SW 1271 (cell line): ENCODE results near the gene SHISA7.

Source experiments
- DNase-seq, 2 experiments: peaks; one replicate each; lab custom pipeline; 2025; lab: John Stamatoyannopoulos, UW

SHISA7 gene

DNA sequence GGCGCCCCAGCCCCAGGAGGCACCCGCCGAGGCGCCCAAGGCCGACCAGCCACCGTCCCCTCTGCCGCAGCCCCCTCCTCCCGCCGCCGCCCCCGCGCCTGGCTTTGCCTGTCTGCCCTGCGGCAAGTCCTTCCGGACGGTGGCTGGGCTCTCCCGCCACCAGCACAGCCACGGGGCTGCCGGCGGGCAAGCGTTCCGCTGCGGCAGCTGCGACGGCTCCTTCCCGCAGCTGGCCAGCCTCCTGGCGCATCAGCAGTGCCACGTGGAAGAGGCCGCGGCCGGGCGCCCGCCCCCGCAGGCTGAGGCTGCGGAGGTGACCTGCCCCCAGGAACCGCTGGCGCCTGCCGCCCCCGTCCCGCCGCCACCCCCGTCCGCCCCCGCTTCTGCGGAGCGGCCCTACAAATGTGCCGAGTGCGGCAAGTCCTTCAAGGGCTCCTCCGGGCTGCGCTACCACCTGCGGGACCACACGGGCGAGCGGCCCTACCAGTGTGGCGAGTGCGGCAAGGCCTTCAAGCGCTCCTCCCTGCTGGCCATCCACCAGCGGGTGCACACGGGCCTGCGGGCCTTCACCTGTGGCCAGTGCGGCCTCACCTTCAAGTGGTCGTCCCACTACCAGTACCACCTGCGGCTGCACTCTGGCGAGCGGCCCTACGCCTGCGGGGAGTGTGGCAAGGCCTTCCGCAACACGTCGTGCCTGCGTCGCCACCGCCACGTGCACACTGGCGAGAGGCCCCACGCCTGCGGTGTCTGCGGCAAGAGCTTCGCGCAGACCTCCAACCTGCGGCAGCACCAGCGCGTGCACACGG, 39.3 kb upstream of the SHISA7 start:
- DNase-seq = no peak

DNA sequence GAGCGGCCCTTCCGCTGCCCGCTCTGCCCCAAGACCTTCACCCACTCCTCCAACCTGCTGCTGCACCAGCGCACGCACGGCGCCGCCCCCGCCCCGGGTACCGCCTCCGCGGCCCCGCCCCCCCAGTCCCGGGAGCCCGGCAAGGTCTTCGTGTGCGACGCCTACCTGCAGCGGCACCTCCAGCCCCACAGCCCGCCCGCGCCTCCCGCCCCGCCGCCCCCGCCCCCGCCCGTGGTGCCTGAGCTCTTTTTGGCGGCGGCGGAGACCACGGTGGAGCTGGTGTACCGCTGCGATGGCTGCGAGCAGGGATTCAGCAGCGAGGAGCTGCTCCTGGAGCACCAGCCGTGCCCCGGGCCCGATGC, 38.7 kb upstream of the SHISA7 start:
- no peak for DNase-seq

DNA sequence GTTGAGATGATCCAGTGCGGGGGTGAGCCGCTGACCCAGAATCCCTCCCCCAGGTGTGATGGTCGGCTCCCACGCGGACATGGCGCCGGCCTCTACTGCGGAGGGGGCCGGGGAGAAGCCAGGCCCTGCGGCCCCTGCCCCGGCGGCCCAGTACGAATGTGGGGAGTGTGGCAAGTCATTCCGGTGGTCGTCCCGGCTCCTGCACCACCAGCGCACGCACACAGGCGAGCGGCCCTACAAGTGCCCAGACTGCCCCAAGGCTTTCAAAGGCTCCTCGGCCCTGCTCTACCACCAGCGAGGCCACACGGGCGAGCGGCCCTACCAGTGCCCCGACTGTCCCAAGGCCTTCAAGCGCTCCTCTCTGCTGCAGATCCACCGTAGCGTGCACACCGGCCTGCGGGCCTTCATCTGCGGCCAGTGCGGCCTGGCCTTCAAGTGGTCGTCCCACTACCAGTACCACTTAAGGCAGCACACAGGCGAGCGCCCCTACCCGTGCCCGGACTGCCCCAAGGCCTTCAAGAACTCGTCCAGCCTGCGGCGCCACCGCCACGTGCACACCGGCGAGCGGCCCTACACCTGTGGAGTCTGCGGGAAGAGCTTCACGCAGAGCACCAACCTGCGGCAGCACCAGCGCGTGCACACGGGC, 38.2 kb upstream of the SHISA7 start:
- no peak for DNase-seq

DNA sequence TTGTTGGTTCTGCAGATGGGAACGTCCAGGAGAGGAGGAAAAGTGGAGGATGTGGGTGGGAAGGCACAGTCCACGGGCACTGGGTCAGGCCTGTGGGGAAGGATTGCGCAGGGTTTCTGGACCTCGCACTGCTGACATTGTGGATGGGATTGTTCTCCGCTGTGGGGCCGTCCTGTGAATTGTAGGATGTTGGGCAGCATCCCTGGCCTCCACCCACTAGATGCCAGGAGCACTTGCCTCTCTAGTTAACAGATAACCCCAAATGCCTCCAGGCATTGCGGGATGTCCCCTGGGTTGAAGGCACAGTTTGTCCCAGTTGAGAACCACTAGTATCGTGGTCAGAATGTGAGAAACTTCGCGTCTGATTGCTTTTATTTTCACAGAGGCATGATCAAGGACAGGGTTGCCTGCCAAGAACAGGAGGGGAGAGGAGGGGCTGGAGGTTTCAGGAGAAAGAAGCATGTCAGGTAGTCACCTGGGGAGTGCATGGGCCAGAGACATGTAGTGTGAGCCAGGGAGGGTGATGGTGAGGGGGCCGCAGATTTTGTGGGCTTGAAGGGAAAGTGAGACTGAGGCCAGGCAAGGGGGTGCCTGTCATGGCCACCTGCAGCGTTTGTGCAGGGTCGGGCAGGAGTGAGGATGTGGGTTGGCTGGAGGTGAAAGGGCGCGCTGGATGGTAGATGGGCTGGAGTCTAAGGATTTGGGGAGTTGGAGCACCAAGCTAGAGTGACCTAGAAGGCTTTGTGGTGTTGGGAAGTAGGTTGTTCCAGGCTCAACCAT, 36.5 kb upstream of the SHISA7 start:
- DNase-seq = no peak

DNA sequence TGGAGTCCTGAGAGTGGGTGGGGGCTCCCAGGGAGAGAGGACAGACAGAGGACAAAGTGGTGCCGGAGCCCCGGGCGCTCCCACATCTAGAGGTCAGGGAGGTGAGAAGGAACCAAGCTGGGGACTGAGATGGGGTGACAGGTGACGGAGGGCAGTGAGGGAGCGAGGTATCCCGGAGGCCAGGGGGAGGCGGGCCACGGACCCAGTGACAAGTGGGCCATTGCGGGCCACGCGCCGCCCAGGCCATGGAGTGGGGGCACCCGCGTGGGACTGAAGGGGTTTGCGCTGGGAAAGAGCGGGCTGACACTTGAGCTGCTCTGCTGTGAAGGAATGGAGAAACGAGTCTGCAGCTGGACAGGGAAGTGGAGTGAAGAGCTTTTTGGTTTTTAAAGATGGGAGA, 35.9 kb upstream of the SHISA7 start:
- DNase-seq = no peak

DNA sequence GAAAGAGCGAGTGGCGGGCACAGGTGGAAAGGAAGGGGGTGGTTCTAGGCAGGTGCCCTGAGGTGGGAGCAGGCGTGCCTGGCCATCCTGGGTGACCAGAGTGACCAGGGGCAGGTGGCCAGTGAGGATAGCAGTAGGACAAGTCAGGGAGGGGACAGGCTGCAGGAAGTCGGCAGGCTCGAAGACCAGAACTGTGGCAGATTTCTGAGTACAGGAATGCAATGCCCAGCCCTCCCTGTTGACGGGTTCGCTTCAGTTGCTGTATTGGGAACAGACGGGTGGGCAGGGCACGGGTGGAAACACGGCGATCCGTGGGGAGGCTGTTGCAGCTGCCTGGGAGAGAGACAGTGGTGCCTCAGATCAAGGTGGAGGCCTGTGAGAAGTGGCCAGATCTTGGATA, 35.3 kb upstream of the SHISA7 start:
- DNase-seq = no peak

DNA sequence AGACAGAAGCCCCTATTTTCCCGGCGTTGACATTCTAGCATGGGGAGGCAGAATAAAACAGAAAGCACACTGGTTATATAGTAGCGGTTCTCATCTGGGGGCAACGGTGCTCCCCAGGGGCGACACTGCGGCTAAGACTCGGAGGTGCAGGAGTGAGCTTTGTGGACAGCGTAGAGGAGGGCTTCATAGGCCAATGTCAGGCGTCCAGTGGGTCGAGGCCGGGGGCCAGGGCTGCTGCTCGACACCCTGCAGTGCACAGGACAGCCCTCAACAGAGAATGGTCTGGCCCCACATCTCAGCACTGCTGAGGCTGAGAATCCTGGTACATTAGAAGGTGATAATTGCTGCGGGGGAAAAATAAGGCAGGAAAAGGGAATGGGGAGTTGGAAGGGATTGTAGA, 34.8 kb upstream of the SHISA7 start:
- DNase-seq = no peak

DNA sequence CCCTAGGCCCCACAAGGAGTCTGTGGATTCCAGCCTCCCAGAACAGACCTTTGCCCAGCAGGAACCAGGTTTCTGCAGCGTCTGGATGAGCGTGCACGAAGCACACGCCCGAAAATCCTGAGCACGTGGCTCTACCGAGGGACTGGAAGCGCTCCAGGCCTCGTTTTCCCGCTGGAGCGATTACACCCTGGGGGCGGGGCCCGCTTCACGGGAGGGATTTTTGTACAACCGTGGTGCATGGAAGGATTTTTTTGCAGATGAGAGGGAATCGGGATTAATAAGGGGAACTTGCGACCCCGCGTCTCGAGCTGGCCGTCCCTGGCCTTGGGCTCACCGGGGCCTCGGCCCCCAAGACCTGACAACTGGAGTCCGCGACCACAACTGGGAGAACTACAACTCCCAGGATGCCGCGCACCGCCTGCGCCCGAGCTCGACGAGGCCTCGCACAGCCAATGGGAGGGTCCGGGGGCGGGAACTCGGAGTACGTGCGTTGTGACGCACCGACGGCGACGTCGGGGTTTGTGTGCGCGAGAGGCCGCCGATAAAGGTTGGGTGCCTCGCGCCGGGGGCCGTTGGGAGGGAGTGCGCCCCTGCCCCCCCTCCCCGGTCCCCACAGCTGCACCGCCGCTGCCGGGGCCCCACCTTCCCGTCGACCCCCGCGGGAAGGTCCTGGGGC, 33.1 kb upstream of the SHISA7 start, which contains the start of gene ZNF628:
TSS of gene ZNF628 (plus strand) at position 518 of the 676 bp plus-strand sequence. CDS start 3,294 bp downstream, outside the sequence.
- peak; percentile 79 to 89 for DNase-seq

DNA sequence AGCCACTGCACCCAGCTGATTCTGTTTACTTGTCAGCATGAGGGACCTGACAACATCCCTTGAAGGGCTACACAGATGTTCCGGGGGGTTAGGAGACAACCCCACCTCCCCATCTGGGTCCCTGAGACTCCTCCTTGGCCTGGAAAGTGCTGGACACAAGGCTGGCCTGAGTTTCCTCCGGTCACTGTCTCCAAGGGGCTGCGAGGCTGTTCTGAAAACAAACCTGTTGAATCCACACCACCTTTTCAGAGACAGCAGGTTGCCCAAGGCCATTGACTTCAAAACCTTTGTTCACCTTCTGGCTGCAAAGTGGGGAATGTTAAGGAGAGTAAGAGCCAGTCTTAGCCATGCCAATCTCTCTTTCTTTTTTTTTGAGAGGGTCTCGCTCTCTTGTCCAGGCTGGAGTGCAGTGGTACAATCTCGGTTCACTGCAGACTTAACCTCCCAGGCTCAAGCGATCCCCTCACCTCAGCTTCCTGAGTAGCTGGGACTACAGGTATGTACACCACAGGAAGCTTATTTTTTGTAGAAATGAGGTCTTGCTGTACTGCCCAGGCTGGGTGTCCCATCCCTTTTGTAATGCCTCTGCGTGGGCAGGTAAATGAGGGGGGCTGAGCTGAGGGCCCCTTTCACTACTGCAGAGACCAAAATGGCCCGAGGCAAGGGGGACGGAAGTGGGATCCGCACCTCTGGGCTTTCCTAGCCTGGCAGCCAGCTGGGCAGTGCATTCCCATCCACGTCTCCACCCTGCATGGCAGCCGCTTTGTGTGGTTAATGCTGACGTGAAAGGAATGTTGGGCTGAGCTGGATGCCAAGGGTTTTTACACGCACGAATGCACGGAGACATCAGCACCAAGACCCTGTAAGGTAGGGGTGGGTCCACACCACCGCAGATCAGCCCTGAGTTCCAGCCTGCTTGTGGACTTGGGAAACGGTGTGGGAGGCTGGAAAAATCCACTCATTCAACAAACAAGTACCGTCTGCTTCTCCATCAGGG, 31.5 kb upstream of the SHISA7 start:
- no peak for DNase-seq

DNA sequence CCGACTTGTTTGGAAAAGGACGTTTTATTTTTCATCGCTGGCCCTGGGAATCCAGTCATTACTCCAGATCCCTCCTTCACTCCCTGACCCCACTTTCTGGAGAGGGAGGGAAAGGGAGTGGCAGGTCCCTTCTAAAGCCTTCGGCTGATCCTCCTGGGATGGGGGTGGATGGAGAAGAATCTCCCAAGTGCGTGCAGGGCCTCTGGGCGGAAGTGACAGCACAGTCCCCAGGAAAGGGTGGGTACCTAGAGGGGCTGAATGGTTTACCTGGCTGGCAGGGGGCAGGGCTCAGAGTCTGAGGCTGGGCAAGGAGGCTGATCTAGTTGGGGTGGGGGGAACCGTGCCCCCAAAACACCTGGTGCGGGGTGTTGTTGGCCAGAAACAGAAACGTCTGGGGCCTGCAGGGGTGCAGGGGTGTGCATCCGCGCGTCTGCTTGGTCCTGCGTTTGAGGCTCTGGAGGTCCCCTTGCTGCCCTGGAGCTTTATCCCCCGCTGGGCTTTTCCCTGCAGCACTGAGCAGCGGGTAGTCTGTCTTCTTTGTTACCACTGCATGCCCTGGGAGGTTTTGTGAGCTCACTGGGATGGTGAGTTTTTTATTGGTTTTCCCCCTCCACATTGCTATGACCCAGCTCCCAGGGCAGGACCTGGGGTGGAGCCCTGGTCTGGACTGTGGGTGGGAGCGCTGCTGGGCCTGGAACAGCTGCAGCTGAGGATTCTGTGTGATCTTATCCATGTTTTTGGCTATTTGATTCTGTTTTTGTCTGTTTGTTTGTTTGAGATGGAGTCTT, 30.3 kb upstream of the SHISA7 start:
- no peak for DNase-seq

DNA sequence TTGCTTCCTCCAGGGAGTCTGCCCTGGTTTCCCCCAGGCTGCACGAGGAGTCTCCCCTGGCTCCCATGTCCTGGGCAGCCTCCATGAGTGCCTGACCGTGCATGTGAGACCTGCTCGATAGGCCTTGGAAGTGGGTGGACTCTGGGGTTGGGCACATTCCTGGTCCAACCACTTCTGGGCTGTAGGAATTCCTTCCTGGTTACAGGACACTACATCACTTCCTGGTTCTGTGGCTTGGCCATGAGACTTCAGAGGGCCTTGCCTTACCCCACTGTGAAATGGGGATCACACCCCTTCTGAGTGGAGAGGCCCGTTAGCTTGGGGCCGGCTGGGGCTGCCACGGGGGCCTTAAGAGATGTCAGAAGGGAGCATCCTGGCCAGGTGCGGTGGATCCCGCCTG, 29.4 kb upstream of the SHISA7 start:
- no peak for DNase-seq

DNA sequence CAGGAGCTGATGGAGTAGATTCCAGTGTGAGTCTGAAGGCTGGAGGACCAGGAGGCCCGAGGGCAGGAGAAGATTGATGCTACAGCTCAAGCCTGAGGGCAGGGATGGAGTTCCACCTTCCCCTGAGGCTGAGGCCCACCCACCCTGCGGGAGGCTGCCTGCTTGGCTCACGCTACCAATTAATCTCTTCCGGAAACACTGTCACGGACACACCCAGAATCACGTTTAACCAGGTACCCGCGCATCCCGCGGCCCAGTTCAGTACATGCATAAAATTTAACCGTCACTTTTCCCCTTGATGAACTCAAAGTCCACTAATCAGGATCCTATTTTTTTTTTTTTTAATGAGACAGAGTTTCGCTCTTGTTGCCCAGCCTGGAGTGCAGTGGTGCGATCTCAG, 28.2 kb upstream of the SHISA7 start:
- no peak for DNase-seq

DNA sequence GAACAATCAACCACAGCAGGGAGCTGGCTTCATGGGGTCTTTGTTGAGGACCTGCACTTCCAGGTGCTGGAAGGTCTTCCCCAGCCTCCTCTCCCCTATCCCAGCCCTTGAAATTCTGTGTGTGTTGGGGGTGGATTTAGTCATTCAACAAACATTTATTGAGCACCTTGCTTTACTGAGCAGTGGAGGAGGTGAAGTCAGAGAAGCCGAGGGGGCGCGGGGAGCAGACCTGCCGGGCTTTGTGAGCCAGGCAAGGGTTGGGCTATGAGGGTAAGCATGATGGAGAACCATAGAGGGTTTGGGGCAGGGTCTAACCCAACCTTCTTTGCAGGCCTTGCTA, 24.9 kb upstream of the SHISA7 start:
- no peak for DNase-seq

DNA sequence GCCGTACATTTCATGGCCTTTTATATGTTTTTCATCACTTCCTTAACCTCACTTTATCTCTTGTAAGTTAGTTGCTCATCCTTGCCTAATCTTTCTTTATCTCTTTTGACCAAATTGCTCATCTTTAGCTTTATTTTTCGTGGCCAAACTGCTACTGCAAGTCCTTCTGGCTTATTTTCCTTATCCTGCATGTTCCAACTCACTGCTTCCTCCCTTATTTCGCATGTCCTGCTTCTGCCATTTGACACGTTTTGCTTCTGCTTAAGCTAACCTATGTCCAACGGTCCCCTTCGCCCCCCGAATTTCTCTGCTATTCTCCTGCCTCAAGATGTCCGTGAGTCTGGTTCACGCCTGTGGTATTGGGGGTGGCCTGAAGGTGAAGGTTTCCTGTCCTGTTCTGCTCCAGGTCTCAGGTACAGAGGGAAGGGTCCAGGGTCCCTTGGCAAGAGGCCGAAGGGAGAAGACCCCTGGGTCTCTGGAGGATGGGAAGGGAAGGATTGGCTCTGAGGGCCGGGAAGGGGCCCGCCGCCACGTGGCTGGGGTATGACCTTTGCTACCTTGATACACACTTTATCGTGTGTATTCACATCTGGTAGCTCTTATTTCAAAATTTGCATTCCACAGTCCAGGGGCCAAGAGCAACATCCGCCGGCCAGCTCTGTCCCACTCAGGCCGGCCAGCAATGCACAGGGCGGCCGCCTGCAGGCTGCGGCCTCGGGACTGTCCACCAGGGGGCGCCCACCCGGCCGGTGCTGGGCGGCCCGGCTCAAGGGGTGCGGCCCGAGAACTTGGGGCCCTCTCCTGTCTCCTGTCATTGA, 24.3 kb upstream of the SHISA7 start:
- DNase-seq = peak in 1 of 2 experiments; percentile 35

DNA sequence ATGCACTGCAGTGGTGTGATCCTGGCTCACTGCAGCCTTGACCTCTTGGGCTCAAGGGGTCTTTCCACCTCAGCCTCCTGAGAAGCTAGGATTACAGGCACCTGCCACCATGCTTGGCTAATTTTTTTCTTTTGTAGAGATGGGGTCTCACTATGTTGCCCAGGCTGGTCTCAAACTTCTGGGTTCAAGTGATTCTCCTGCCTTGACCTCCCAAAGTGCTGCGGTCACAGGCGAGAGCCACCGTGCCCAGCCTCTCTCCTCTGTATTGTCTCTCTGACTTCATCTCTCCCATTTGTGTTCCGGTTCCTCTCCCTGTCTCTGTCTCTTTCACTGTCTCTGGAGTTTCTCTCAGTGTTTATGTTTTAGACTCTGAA, 23.1 kb upstream of the SHISA7 start:
- no peak for DNase-seq

DNA sequence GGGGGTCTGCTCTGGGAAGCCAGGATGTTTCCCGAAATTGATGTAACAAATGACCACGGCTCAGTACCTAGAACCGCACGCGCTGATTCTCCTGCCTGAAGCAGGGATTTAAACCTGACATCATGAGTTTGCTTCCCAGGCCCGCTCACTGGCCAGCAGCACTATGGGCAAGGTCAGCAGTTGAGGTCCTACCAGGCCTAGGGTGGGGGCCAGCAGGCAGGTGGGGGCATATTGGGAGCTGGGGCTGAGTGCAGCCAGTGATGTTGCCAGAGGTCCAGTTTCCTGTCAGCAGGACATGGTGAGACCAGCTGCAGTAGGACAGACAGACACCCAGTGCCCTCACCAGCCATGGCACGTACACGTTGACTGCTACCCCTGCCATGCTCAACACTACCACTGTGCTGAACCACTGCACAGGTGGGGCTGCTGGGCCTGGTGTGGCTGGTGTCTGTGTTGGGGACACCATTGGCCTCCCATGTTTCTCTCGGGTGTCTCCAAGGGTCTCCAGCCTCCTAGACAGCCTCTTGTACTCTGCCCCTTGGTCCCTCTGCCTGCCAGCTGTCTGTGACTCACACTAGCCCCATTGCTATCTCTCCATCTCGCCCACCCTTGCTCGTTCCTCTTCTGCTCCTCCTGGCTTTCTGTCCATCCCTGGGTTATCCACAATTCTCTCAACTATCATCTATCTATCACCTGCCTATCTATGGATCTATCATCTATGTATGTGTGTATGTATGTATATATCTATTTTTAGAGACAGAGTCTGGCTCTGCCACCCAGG, 22.6 kb upstream of the SHISA7 start:
- DNase-seq = no peak

DNA sequence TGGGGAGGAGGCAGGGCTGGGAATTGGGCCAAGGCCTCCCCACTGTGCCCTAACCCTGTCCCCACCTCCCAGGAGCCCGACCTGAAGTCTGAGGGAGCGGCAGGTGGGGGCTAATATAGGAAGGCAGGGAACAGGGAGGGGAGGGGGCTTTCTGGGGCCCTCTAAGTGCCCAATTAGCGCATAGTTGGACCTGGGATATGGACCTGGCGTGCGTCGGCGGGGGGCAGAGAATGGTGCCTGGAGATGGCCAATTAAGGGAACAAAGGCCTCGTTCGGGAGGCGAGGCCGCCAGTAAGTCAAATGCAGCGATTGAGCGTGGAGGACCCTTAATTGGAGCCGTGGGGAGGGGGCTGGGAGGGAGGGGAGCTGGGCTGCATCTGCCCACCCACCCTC, 21.6 kb upstream of the SHISA7 start, which contains the start of gene C19orf85:
TSS of gene C19orf85 (minus strand) at position 90 of the 393 bp plus-strand sequence. CDS start 197 bp downstream, outside the sequence.
- DNase-seq = no peak

DNA sequence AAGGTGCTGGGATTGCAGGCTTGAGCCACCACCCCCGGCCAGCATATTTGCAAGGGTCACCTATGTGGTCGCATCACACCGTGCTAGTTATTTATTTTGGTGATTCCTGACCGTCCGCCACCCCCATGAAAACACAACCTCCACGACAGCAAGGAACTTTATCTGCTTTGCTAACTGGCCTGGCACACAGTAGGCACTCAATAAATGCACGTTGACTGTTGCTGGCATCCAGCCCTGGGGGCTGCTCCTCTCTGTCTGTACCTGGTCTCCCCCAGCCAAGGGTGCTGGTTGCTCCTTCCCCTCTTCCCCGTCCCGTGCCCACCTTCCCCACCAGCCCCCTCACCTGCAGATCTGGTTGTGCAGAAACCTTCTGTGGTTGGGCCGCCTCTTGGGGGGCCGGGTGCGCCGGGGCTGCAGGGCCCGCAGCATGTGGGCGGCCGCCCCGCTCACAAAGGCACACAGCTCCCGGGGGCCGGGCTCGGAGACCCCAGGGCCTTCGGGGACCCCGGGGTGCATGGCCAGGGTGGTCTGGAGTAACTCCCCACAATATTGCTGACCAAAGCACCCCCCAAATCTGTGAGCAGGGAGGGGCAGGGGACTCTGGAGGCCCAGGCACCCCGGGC, 21.1 kb upstream of the SHISA7 start:
- no peak for DNase-seq
